Stimulated activated memory B cell treated with anti-CD40 and anti-IgM and Interleukin-4, amounts not matched to agents 10 μg/mL and 1 μg/mL and 100 μg/mL, for 72 hours (primary cell): Measurements from ENCODE around the gene CCL25.
A peak's percentile ranks its signal among the peaks of the same experiment; 100 is the strongest.

ENCODE experiments used
- ATAC-seq: fragments of 150-1000 bp; cut with Tn5 transposase; 2 replicates; pipeline ENCODE4 v1.10.0; 2021
- H3K27ac Mint-ChIP-seq: one replicate; pipeline ENCODE4 v1.8.0; 2022; ENCODE audit warnings: mild to moderate bottlenecking, mixed read lengths
- H3K27me3 Mint-ChIP-seq: one replicate; pipeline ENCODE4 v1.8.0; 2022; ENCODE audit warnings: mixed read lengths
- H3K36me3 Mint-ChIP-seq: one replicate; pipeline ENCODE4 v1.8.0; 2022; ENCODE audit warnings: mixed read lengths
- H3K4me1 Mint-ChIP-seq: one replicate; pipeline ENCODE4 v1.8.0; 2022; ENCODE audit warnings: mixed read lengths
- H3K4me3 Mint-ChIP-seq: one replicate; pipeline ENCODE4 v1.8.0; 2022; ENCODE audit warnings: mild to moderate bottlenecking, moderate library complexity, mixed read lengths
- H3K9me3 Mint-ChIP-seq: one replicate; pipeline ENCODE4 v1.8.0; 2022; ENCODE audit warnings: mixed read lengths

Gene CCL25

DNA sequence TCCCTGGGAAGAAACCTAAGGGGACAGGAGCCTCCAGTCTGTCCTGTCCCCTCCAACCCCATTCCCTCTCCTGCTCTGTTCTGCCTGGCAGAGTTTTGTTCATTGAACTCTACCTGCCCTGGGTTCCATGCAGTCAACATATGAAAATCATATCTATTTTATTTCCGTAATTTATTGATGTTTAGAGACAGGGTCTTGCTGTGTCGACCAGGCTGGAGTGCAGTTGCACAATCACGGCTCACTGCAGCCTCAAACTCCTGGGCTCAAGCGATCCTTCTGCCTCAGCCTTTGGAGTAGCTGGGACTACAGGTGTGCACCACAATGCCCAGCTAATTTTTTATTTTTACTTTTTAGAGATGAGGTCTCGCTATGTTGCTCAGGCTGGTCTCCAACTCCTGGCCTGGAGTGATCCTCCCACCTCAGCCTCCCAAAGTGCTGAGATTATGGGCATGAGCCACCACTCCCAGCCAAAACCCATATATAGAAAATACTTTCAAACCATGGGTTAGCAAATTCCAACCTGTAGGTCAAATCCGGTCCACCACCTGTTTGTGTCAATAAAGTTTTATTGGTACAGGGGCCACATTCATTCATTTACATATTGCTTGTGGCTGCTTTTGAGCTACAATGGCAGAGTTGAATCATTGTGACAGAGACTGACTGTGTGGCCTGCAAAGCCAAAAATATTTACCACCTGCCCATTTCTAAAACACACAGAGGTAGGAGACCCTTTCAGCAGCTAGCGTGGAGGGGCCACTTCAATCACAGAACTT, 57.5 kb downstream of the CCL25 start:
- no peaks in the 10 kb centered on the region for H3K9me3 Mint-ChIP-seq
- H3K27me3 Mint-ChIP-seq: no peaks in the 10 kb centered on the region
- no peak overlapping the region for H3K27ac Mint-ChIP-seq
- no peaks in the 10 kb centered on the region for H3K36me3 Mint-ChIP-seq
- no peaks in the 10 kb centered on the region for H3K4me1 Mint-ChIP-seq
- H3K4me3 Mint-ChIP-seq: no peak overlapping the region
- ATAC-seq: no peak

DNA sequence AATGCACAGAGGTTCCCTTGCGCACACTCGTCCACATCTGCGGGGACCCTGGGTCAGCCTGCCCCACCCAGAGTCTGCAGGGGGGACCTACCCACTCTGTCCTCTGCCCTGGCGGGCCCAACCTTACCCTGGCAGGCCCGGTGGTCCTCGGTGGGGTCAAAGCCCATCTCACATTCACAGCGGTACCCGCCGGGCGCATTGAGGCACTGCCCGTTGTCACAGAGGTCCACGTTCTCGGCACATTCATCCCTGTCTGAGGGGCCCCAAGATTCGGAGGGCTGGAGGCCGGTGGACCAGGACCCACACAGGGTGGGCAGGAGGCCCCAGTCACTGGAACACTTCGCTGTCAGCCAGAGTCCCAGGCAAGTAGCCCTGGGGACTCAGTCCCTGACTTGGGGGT, 58.4 kb downstream of the CCL25 start:
- H3K36me3 Mint-ChIP-seq: no peaks in the 10 kb centered on the region
- no peaks in the 10 kb centered on the region for H3K4me1 Mint-ChIP-seq
- ATAC-seq: peak; percentile 28
- H3K4me3 Mint-ChIP-seq: no peak overlapping the region
- no peaks in the 10 kb centered on the region for H3K9me3 Mint-ChIP-seq
- H3K27ac Mint-ChIP-seq: no peak overlapping the region
- no peaks in the 10 kb centered on the region for H3K27me3 Mint-ChIP-seq

DNA sequence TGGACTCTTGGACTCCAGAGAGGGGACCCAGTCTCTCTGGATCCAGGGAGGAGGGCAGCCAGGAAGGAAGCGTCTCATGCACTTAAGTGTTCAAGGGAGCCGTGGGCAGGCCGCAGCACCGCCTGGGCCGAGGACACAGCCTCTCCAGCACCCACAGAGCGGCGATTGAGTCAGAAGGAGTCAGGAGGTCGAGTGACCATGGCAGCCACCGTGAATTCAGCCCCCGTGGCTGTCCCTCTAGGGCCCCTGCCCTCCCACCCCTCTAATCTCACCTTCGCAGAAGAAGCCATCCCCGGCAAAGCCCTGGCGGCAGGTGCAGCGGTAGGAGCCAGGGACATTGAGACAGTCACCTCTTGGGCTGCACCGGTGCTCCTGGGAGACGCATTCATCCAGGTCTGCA, 58.8 kb downstream of the CCL25 start:
- H3K9me3 Mint-ChIP-seq: no peaks in the 10 kb centered on the region
- H3K4me3 Mint-ChIP-seq: no peak overlapping the region
- no peaks in the 10 kb centered on the region for H3K36me3 Mint-ChIP-seq
- no peak overlapping the region for H3K27ac Mint-ChIP-seq
- H3K27me3 Mint-ChIP-seq: no peaks in the 10 kb centered on the region
- H3K4me1 Mint-ChIP-seq: no peaks in the 10 kb centered on the region
- ATAC-seq: no peak
